AG04450 (cell line): Measurements from ENCODE around the gene SH3GL3. TPM values are rescaled to one million over a fixed set of nuclear protein-coding genes. Genes with fewer than 3 reads are reported as not detected.

Experiments used
- CTCF ChIA-PET: fragments of 300-600, 350-600 bp; formaldehyde crosslinking; extraction: SDS; loops from one replicate; lab custom pipeline; 2022; ENCODE audit warnings: antibody characterized with exemption, inconsistent platforms; lab: Charles Lee
- POLR2A ChIA-PET: fragments of 350-600 bp; formaldehyde crosslinking; extraction: SDS; loops from one replicate; lab custom pipeline; 2021; ENCODE audit warnings: antibody characterized with exemption, inconsistent platforms; lab: Yijun Ruan, JAX
- DNase-seq: peaks from one replicate; pipeline ENCODE4 v3.0.0-alpha.2; 2011; ENCODE audit warnings: low read depth, low spot score
- H3K27ac ChIP-seq: one replicate; pipeline ENCODE4 v1.5.1; 2012; ENCODE audit warnings: low read depth, low read length, control low read depth
- H3K27me3 ChIP-seq: one replicate; pipeline ENCODE4 v1.6.0; 2012; ENCODE audit warnings: low read length; ENCODE audit not compliant: control insufficient read depth, insufficient read depth
- H3K4me3 ChIP-seq: 2 replicates; pipeline ENCODE4 v1.5.1; 2011; ENCODE audit warnings: mild to moderate bottlenecking, low read depth, low read length, control low read depth
- H3K9me3 ChIP-seq: 2 replicates; pipeline ENCODE4 v1.5.1; 2012; ENCODE audit warnings: low read length; ENCODE audit not compliant: control insufficient read depth, insufficient read depth
- CTCF ChIP-seq: IDR thresholded peaks from 2 replicates; pipeline ENCODE4 v1.5.1; 2011; ENCODE audit warnings: low read depth, low read length, control low read depth, inconsistent platforms
- polyA plus RNA-seq: library from polyadenylated mRNA; depleted of rRNA; stranded (reverse); fragments of >200 nt; gene quantifications from 2 replicates; pipeline ENCODE4 v1.2.3, GENCODE V29; 2011

The SH3GL3 gene
- polyA plus RNA-seq, 1 experiment: not detected

GRCh38 chr15:83652626-83653204 is 205.6 kb downstream of the SH3GL3 start:
- H3K27me3 ChIP-seq: peaks cover 31% of the 10 kb centered on the region
- DNase-seq: no peak
- H3K27ac ChIP-seq: no peak overlapping the region
- CTCF ChIA-PET: no interaction called here
- no peak overlapping the region for H3K4me3 ChIP-seq
- POLR2A ChIA-PET: no interaction called here
- H3K9me3 ChIP-seq: peaks cover 6% of the 10 kb centered on the region; the same call in 1 of the 2 replicates
- TF ChIP-seq CTCF: no peak

DNA sequence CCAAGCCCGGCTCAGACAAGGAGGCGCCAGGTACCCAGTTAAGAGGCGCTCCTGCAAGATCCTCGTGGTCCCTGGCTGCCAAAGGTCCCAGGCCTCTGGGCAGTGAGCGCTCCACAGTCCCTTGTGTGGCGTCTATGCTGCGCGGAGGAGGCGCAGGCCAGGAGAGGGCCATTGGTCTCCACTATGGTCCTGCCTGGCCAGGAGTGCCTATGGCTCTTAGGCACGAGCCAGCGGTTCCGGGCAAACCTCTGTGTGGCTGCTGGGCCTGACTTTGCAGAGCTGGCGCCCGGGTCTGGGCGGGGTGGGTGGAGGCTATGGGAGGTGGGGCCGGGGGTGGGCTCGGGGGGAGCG is 206.1 kb downstream of the SH3GL3 start:
- no peak overlapping the region for H3K27ac ChIP-seq
- DNase-seq: no peak
- peaks cover 6% of the 10 kb centered on the region; the same call in 1 of the 2 replicates for H3K9me3 ChIP-seq
- POLR2A ChIA-PET: no interaction called here
- CTCF ChIA-PET: no interaction called here
- peaks cover 31% of the 10 kb centered on the region for H3K27me3 ChIP-seq
- no peak overlapping the region for H3K4me3 ChIP-seq
- TF ChIP-seq CTCF: no peak

DNA sequence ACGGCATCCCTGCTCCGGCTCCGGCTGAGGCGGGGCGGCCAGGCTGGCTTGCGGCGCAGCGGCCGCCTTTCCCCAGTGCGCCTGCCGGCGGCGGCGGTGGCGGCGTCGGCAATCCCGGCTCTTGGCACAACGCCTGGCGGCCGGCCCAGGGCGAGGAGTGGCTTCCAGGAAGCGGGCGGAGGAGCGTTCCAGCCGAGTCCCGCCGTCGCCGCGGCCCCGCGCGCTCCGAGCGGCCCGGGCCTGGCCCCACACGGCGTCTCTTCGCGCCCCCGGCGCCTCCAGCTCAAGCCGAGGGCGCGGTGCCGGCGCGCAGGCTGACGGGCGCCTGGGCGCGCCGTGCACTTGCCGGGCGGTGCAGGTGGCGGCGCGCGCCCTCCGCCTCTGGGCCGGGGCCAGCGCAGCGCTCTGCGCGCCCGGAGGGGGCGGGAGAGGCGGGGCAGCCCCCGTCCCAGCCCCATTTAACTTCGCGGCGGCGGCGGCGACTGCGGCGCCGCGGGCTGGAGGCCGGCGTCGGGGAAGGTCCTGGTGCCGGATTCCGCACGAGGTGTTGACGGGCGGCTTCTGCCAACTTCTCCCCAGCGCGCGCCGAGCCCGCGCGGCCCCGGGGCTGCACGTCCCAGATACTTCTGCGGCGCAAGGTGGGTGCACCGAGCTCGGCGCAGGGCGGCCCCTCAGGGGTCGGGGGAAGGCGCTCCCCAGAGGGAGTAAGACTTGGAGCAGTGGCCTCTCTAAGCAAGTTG is 206.7 kb downstream of the SH3GL3 start, which contains the start of gene ADAMTSL3:
ADAMTSL3 (plus strand) TSS at position 485 of the 740 bp plus-strand sequence. CDS start 1,639 bp downstream, outside the sequence.
- no peak for DNase-seq
- TF ChIP-seq CTCF: no peak
- Histone ChIP-seq H3K27ac (no peak within 1 kb of the TSS), H3K4me3 (no peak within 1 kb of the TSS), H3K9me3 (peaks cover 6% of the 10 kb centered on the region; the same call in 1 of the 2 replicates), H3K27me3 (peaks cover 31% of the 10 kb centered on the region)
- CTCF ChIA-PET: no interaction called here
- POLR2A ChIA-PET: no interaction called here

GRCh38 chr15:83654379-83655236 is 207.5 kb downstream of the SH3GL3 start:
- DNase-seq: no peak
- no peak overlapping the region for H3K27ac ChIP-seq
- peaks cover 31% of the 10 kb centered on the region for H3K27me3 ChIP-seq
- POLR2A ChIA-PET: no interaction called here
- TF ChIP-seq CTCF: no peak
- CTCF ChIA-PET: no interaction called here
- no peak overlapping the region for H3K4me3 ChIP-seq
- peaks cover 6% of the 10 kb centered on the region; the same call in 1 of the 2 replicates for H3K9me3 ChIP-seq
